Loucy (cell line): ENCODE data around the gene GARIN5A.

Experiments used
- H2AFZ ChIP-seq: fragments of 200-600 bp; sonication (generic); 2 replicates; pipeline ENCODE4 v1.6.0; 2016; ENCODE audit warnings: antibody characterized with exemption, mild to moderate bottlenecking, low read length, moderate library complexity
- H3F3A ChIP-seq: fragments of 200-600 bp; 2 replicates; pipeline ENCODE4 v1.6.0; 2016; ENCODE audit warnings: antibody characterized with exemption, low read depth, mild to moderate bottlenecking
- H3K27me3 ChIP-seq: fragments of 200-600 bp; sonication (generic); 2 replicates; pipeline ENCODE4 v1.6.1; 2014; ENCODE audit warnings: low read length, mild to moderate bottlenecking; ENCODE audit not compliant: insufficient read depth, poor library complexity, severe bottlenecking
- H3K36me3 ChIP-seq: fragments of 200-600 bp; sonication (generic); 2 replicates; pipeline ENCODE4 v1.6.1; 2016; ENCODE audit warnings: low read length; ENCODE audit not compliant: insufficient read depth
- H3K4me1 ChIP-seq: fragments of 200-600 bp; sonication (generic); 2 replicates; pipeline ENCODE4 v1.5.1; 2014; ENCODE audit warnings: low read length, mild to moderate bottlenecking; ENCODE audit not compliant: insufficient read depth, poor library complexity, severe bottlenecking
- H3K4me2 ChIP-seq: fragments of 200-600 bp; sonication (generic); 2 replicates; pipeline ENCODE4 v1.6.0; 2014; ENCODE audit warnings: antibody characterized with exemption, low read length, low read depth, mild to moderate bottlenecking; ENCODE audit not compliant: poor library complexity, severe bottlenecking
- H3K4me3 ChIP-seq: fragments of 200-600 bp; sonication (generic); 2 replicates; pipeline ENCODE4 v1.5.1; 2014; ENCODE audit warnings: low read length, mild to moderate bottlenecking, mixed read lengths; ENCODE audit not compliant: poor library complexity, severe bottlenecking
- H3K79me2 ChIP-seq: fragments of 200-600 bp; sonication (generic); 2 replicates; pipeline ENCODE4 v1.6.1; 2014; ENCODE audit warnings: low read length; ENCODE audit not compliant: insufficient read depth
- H3K9ac ChIP-seq: fragments of 200-600 bp; sonication (generic); 2 replicates; pipeline ENCODE4 v1.6.0; 2014; ENCODE audit warnings: mild to moderate bottlenecking, low read depth, low read length, moderate library complexity; ENCODE audit not compliant: poor library complexity, severe bottlenecking
- H3K9me2 ChIP-seq: fragments of 200-600 bp; sonication (generic); replicated peaks from 2 replicates; pipeline ENCODE4 v1.6.1; 2016; ENCODE audit warnings: low read depth, low read length, mixed read lengths
- H3K9me3 ChIP-seq: fragments of 200-600 bp; sonication (generic); 2 replicates; pipeline ENCODE4 v1.6.1; 2014; ENCODE audit warnings: mild to moderate bottlenecking, antibody characterized with exemption, low read length, low read depth; ENCODE audit not compliant: insufficient read depth
- H4K20me1 ChIP-seq: fragments of 200-600 bp; sonication (generic); 2 replicates; pipeline ENCODE4 v1.6.0; 2014; ENCODE audit warnings: antibody characterized with exemption, low read length, mild to moderate bottlenecking; ENCODE audit not compliant: insufficient read depth, poor library complexity, severe bottlenecking
- EZH2phosphoT487 ChIP-seq: fragments of 200-600 bp; IDR thresholded peaks from 2 replicates; pipeline ENCODE4 v1.6.1; 2018; ENCODE audit warnings: antibody characterized with exemption, mild to moderate bottlenecking, moderate library complexity, borderline replicate concordance
- TF ChIP-seq, protein P1 (sequence below): fragments of 200-600 bp; sonication (generic); conservative IDR thresholded peaks from 2 replicates; pipeline ENCODE4 v1.5.1; 2014; ENCODE audit warnings: mild to moderate bottlenecking, antibody characterized with exemption, low read length

The GARIN5A gene

DNA sequence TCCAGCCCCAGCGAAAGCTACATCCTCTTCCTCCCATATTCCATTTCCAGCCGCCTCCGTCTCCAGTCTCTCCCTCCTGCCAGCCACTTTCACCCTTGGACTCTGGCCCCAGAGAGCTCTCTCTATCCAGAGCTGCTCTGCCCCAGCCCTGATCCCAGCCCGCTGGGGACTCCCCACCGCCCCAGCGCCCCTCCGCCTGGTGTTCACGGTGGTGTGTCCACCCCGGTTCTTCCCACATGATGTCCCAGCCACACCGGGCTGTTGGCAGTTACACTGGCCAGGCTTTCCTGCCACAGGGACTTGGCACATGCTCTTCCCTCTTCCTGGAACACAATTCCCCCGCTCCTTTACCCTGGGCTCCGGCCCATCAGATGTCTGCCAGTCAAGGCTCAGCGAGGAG is 11.6 kb downstream of the GARIN5A start:
- Histone ChIP-seq H3K9me3 (no peaks in the 10 kb centered on the region), H4K20me1 (no peaks in the 10 kb centered on the region), H3K27me3 (no peaks in the 10 kb centered on the region), H3K4me1 (no peaks in the 10 kb centered on the region), H3K9ac (no peak overlapping the region), H3K79me2 (no peaks in the 10 kb centered on the region), H3K36me3 (no peaks in the 10 kb centered on the region), H3K4me2 (no peak overlapping the region), H3F3A (no peaks in the 10 kb centered on the region), H2AFZ (no peak overlapping the region), H3K4me3 (no peak overlapping the region), H3K9me2 (no peaks in the 10 kb centered on the region)
- TF ChIP-seq EZH2phosphoT487, result no peak
- TF ChIP-seq, protein P1, sequence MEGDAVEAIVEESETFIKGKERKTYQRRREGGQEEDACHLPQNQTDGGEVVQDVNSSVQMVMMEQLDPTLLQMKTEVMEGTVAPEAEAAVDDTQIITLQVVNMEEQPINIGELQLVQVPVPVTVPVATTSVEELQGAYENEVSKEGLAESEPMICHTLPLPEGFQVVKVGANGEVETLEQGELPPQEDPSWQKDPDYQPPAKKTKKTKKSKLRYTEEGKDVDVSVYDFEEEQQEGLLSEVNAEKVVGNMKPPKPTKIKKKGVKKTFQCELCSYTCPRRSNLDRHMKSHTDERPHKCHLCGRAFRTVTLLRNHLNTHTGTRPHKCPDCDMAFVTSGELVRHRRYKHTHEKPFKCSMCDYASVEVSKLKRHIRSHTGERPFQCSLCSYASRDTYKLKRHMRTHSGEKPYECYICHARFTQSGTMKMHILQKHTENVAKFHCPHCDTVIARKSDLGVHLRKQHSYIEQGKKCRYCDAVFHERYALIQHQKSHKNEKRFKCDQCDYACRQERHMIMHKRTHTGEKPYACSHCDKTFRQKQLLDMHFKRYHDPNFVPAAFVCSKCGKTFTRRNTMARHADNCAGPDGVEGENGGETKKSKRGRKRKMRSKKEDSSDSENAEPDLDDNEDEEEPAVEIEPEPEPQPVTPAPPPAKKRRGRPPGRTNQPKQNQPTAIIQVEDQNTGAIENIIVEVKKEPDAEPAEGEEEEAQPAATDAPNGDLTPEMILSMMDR, result no peak

DNA sequence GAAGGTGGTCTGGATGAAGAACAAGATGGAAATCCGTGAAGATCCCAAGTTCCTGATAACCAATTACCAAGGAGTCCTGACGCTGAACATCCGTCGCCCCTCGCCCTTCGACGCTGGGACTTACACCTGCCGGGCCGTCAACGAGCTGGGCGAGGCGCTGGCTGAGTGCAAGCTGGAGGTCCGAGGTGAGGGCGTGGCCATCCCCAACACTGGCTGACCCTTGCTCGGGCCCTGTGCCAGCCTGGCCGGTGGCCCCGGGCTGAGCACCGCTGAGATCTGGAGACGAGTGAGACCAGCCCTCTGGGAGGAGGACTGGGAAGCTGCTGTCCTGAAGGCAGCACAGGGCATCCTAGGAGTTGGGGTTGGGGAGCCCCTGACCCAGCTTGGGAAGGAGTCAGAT is 12.3 kb downstream of the GARIN5A start:
- no peak overlapping the region for H3K4me2 ChIP-seq

DNA sequence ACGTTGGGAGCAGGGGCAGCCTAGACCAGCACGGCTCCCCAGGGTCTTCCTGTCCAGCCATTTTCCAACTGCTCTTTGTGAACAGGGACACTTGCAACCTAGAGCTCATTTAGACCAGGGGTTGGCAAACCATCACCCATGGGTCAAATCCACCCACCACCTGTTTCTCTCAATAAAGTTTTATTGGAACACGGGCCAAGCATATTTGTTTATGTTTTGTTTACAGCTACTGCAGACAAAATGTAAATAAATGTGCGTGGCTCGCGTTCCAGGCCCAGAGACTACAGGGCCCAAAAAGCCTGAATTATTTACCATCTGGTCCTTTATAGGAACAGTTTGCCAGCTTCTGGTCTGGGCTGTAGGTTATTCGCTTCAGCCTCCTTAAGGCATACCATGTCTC is 13.7 kb downstream of the GARIN5A start:
- H4K20me1 ChIP-seq, result no peaks in the 10 kb centered on the region
- H3K9me2 ChIP-seq, result no peaks in the 10 kb centered on the region
- no peak overlapping the region for H3K4me3 ChIP-seq
- H3K79me2 ChIP-seq, result no peaks in the 10 kb centered on the region
- no peaks in the 10 kb centered on the region for H3K9me3 ChIP-seq
- H3F3A ChIP-seq, result no peaks in the 10 kb centered on the region
- H3K27me3 ChIP-seq, result no peaks in the 10 kb centered on the region
- H3K36me3 ChIP-seq, result no peaks in the 10 kb centered on the region
- no peaks in the 10 kb centered on the region for H3K4me1 ChIP-seq
- no peak overlapping the region for H2AFZ ChIP-seq
- no peak for TF ChIP-seq EZH2phosphoT487
- TF ChIP-seq, protein P1, result no peak
- no peak overlapping the region for H3K9ac ChIP-seq
- H3K4me2 ChIP-seq, result no peak overlapping the region

More for the DNA sequence above, 12.3 kb downstream of the GARIN5A start:
- Histone ChIP-seq H3K79me2 (no peaks in the 10 kb centered on the region), H3K4me1 (no peaks in the 10 kb centered on the region), H4K20me1 (no peaks in the 10 kb centered on the region), H3K36me3 (no peaks in the 10 kb centered on the region), H3K27me3 (no peaks in the 10 kb centered on the region), H3K9ac (no peak overlapping the region), H3K9me2 (no peaks in the 10 kb centered on the region), H3K9me3 (no peaks in the 10 kb centered on the region), H2AFZ (no peak overlapping the region), H3F3A (no peaks in the 10 kb centered on the region), H3K4me3 (no peak overlapping the region)
- no peak for TF ChIP-seq EZH2phosphoT487
- TF ChIP-seq, protein P1, result no peak
